Activated naive CD8-positive, alpha-beta T cell treated with anti-CD3 and anti-CD28 coated beads, Interleukin-2, amount 50 U/mL, for 24 hours (primary cell): Measurements from ENCODE around the gene UGT1A10.

ENCODE experiments used
- ATAC-seq: fragments of 150-1000 bp; cut with Tn5 transposase; one replicate; pipeline ENCODE4 v1.10.0; 2021
- DNase-seq: peaks from one replicate; pipeline ENCODE4 v3.0.0; 2021
- H3K27ac Mint-ChIP-seq: one replicate; pipeline ENCODE4 v1.8.0; 2021; ENCODE audit warnings: mild to moderate bottlenecking, mixed read lengths
- H3K27me3 Mint-ChIP-seq: one replicate; pipeline ENCODE4 v1.8.0; 2021; ENCODE audit warnings: mixed read lengths
- H3K36me3 Mint-ChIP-seq: one replicate; pipeline ENCODE4 v1.8.0; 2021; ENCODE audit warnings: low read depth, mixed read lengths
- H3K4me1 Mint-ChIP-seq: one replicate; pipeline ENCODE4 v1.8.0; 2021; ENCODE audit warnings: mixed read lengths
- H3K4me3 Mint-ChIP-seq: one replicate; pipeline ENCODE4 v1.8.0; 2021; ENCODE audit warnings: mild to moderate bottlenecking, moderate library complexity, mixed read lengths
- H3K9me3 Mint-ChIP-seq: one replicate; pipeline ENCODE4 v1.8.0; 2021; ENCODE audit warnings: mixed read lengths

Gene UGT1A10

GRCh38 chr2:233801357-233802131 lies 165.3 kb downstream of the UGT1A10 start:
- H3K27me3 Mint-ChIP-seq, result peaks cover 17% of the 10 kb centered on the region
- peaks cover 6% of the 10 kb centered on the region for H3K9me3 Mint-ChIP-seq
- no peaks in the 10 kb centered on the region for H3K36me3 Mint-ChIP-seq
- H3K4me1 Mint-ChIP-seq, result no peaks in the 10 kb centered on the region
- ATAC-seq (peak; percentile 68), DNase-seq (peak; percentile 12)
- no peak overlapping the region for H3K4me3 Mint-ChIP-seq
- no peak overlapping the region for H3K27ac Mint-ChIP-seq

GRCh38 chr2:233802132-233802815 lies 166.0 kb downstream of the UGT1A10 start:
- H3K9me3 Mint-ChIP-seq, result peaks cover 6% of the 10 kb centered on the region
- no peak overlapping the region for H3K27ac Mint-ChIP-seq
- no peak overlapping the region for H3K4me3 Mint-ChIP-seq
- DNase-seq (no peak), ATAC-seq (no peak)
- H3K4me1 Mint-ChIP-seq, result no peaks in the 10 kb centered on the region
- H3K27me3 Mint-ChIP-seq, result peaks cover 17% of the 10 kb centered on the region
- H3K36me3 Mint-ChIP-seq, result no peaks in the 10 kb centered on the region

GRCh38 chr2:233803292-233803911 lies 167.2 kb downstream of the UGT1A10 start:
- Mint-ChIP-seq H3K27me3 (peaks cover 17% of the 10 kb centered on the region), H3K36me3 (no peaks in the 10 kb centered on the region), H3K4me1 (no peaks in the 10 kb centered on the region), H3K27ac (no peak overlapping the region), H3K9me3 (peaks cover 6% of the 10 kb centered on the region), H3K4me3 (no peak overlapping the region)
- no peak for ATAC-seq
- DNase-seq, result no peak

GRCh38 chr2:233803994-233804393 lies 167.7 kb downstream of the UGT1A10 start:
- Mint-ChIP-seq H3K27ac (no peak overlapping the region), H3K4me1 (no peaks in the 10 kb centered on the region), H3K4me3 (no peak overlapping the region)

GRCh38 chr2:233807215-233807865 lies 171.1 kb downstream of the UGT1A10 start:
- Mint-ChIP-seq H3K36me3 (no peaks in the 10 kb centered on the region), H3K9me3 (no peaks in the 10 kb centered on the region), H3K4me1 (no peaks in the 10 kb centered on the region), H3K27ac (no peak overlapping the region), H3K4me3 (no peak overlapping the region), H3K27me3 (peaks cover 24% of the 10 kb centered on the region)
- DNase-seq, result no peak
- no peak for ATAC-seq

More at GRCh38 chr2:233803994-233804393, 167.7 kb downstream of the UGT1A10 start:
- no peak for DNase-seq
- H3K9me3 Mint-ChIP-seq, result peaks cover 6% of the 10 kb centered on the region
- no peak for ATAC-seq
- peaks cover 17% of the 10 kb centered on the region for H3K27me3 Mint-ChIP-seq
- no peaks in the 10 kb centered on the region for H3K36me3 Mint-ChIP-seq

- H3K27ac Mint-ChIP-seq, result no peak overlapping the region
- ATAC-seq, result no peak
- H3K9me3 Mint-ChIP-seq, result no peaks in the 10 kb centered on the region
- DNase-seq, result no peak
- H3K27me3 Mint-ChIP-seq, result peaks cover 15% of the 10 kb centered on the region
- H3K4me1 Mint-ChIP-seq, result no peaks in the 10 kb centered on the region
- no peak overlapping the region for H3K4me3 Mint-ChIP-seq
- H3K36me3 Mint-ChIP-seq, result no peaks in the 10 kb centered on the region
These were observed 172.0 kb downstream of the UGT1A10 start for GRCh38 chr2:233807966-233808935.

GRCh38 chr2:233810385-233810784 lies 174.1 kb downstream of the UGT1A10 start:
- DNase-seq (no peak), ATAC-seq (no peak)
- Mint-ChIP-seq H3K4me3 (no peak overlapping the region), H3K4me1 (no peaks in the 10 kb centered on the region), H3K27ac (no peak overlapping the region), H3K36me3 (no peaks in the 10 kb centered on the region), H3K27me3 (peaks cover 7% of the 10 kb centered on the region), H3K9me3 (no peaks in the 10 kb centered on the region)

GRCh38 chr2:233811087-233811486 lies 174.8 kb downstream of the UGT1A10 start:
- Mint-ChIP-seq H3K27me3 (peaks cover 7% of the 10 kb centered on the region), H3K27ac (no peak overlapping the region), H3K9me3 (no peaks in the 10 kb centered on the region), H3K4me3 (no peak overlapping the region), H3K36me3 (no peaks in the 10 kb centered on the region), H3K4me1 (no peaks in the 10 kb centered on the region)
- ATAC-seq, result no peak
- no peak for DNase-seq

GRCh38 chr2:233811732-233812131 lies 175.5 kb downstream of the UGT1A10 start:
- H3K36me3 Mint-ChIP-seq, result no peaks in the 10 kb centered on the region
- peaks cover 7% of the 10 kb centered on the region for H3K27me3 Mint-ChIP-seq
- no peak for DNase-seq
- H3K4me1 Mint-ChIP-seq, result no peaks in the 10 kb centered on the region
- H3K27ac Mint-ChIP-seq, result no peak overlapping the region
- no peak overlapping the region for H3K4me3 Mint-ChIP-seq
- ATAC-seq, result no peak
- H3K9me3 Mint-ChIP-seq, result no peaks in the 10 kb centered on the region

- H3K36me3 Mint-ChIP-seq, result no peaks in the 10 kb centered on the region
- no peak overlapping the region for H3K27ac Mint-ChIP-seq
- no peaks in the 10 kb centered on the region for H3K9me3 Mint-ChIP-seq
- ATAC-seq, result no peak
- no peak overlapping the region for H3K4me3 Mint-ChIP-seq
- peaks cover 10% of the 10 kb centered on the region for H3K27me3 Mint-ChIP-seq
- H3K4me1 Mint-ChIP-seq, result no peaks in the 10 kb centered on the region
- DNase-seq, result no peak
These were observed 177.2 kb downstream of the UGT1A10 start for GRCh38 chr2:233813236-233814055.

- DNase-seq, result no peak
- no peak for ATAC-seq
- no peaks in the 10 kb centered on the region for H3K36me3 Mint-ChIP-seq
- H3K27me3 Mint-ChIP-seq, result peaks cover 10% of the 10 kb centered on the region
- no peak overlapping the region for H3K27ac Mint-ChIP-seq
- H3K4me3 Mint-ChIP-seq, result no peak overlapping the region
- H3K9me3 Mint-ChIP-seq, result no peaks in the 10 kb centered on the region
- no peaks in the 10 kb centered on the region for H3K4me1 Mint-ChIP-seq
These were observed 178.0 kb downstream of the UGT1A10 start for GRCh38 chr2:233814056-233814835.

GRCh38 chr2:233815861-233816260 lies 179.6 kb downstream of the UGT1A10 start:
- H3K9me3 Mint-ChIP-seq, result no peaks in the 10 kb centered on the region
- peaks cover 5% of the 10 kb centered on the region for H3K27me3 Mint-ChIP-seq
- ATAC-seq (no peak), DNase-seq (no peak)
- H3K4me3 Mint-ChIP-seq, result no peak overlapping the region
- H3K27ac Mint-ChIP-seq, result no peak overlapping the region
- no peaks in the 10 kb centered on the region for H3K36me3 Mint-ChIP-seq
- H3K4me1 Mint-ChIP-seq, result no peaks in the 10 kb centered on the region
